ENCODE measurements around the gene TMEM100.

The TMEM100 gene

DNA sequence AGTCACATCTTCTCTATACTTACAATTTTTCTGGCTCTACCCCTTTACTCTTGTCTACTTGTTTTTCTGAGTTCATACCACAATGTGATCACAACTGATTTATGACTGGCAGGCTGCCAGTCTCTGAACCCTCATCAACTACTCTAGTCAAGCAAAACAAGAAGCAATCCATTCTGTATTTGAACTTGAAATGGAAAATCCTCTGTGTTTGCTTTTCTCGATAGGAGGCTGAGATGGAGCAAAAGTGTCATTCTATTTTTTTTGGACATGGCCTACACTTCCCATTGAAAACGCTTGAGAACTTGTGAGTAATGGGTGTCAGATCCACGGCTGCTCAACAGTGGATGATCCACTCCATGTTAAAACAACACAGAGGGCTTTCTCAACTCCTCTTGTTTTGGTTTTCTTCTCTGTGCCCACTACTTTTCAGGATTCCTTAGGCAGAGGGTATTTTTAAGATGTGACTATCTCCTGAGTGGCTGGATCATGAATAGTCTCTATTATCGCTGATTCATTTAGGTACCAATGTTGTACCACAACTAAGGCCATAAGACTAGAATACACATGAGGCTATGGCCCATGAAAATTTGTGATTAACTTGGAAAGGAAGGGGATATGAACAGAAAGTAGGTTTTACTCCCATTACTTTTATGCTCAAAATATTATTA, 11.7 kb downstream of the TMEM100 start:
- no peak for DNase-seq

DNA sequence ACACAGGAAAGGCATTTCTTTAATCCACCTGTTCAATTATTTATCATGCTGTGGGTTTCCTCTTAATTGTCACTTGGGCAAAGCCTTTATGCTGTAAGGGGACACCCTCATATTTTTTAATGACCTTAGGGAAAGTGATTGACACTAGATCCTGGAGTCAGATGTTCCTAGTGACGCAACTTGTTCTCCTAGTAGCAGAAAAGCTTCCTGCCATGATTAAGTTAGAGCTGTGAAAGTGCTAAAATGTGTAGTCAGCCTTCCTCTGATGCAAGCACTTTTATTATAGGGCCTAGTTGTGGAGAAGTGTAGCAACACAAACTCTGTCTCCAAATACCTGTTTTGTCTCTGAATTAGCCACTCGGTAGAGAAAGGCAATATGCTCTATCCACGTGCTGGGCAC, 12.3 kb downstream of the TMEM100 start:
- no peak for DNase-seq

DNA sequence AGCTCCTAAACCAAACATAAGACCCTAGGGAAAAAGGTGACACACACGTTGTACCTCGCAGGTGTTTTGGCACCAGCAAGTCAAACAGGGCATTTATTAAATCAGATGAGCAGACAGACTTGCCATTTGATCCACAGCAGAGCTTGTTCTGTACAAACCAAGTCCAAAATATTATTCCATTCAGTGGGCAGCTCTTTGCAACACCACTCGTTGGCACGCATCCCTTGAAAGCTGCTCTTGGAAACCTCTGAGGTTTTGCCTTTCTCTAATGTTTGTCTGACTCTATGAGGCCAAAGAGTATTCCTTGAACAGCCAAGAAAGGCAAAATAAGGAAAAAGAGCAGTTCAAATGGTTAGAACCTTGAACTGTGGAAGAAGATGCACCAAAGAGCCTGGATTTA, 12.7 kb downstream of the TMEM100 start:
- DNase-seq: no peak

DNA sequence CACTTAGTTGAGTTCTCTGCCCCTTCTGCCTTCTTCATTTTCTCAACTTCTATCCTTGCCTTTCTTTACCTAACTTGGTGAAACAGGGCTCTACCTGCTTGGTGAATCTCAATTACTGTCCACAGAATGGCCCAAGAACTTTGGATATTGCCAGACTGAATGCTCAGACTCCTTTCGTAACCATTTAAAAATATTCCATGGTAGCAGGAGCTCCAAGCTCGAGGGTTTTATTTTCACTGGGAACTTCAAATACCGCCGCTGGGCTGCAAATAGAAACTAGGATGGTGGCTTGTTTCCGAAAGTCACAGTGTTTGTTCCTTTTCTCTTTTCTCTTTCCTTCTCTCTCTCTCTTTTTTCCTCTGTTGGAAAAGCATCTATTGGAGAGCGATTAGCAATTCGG, 13.2 kb downstream of the TMEM100 start:
- no peak for DNase-seq

DNA sequence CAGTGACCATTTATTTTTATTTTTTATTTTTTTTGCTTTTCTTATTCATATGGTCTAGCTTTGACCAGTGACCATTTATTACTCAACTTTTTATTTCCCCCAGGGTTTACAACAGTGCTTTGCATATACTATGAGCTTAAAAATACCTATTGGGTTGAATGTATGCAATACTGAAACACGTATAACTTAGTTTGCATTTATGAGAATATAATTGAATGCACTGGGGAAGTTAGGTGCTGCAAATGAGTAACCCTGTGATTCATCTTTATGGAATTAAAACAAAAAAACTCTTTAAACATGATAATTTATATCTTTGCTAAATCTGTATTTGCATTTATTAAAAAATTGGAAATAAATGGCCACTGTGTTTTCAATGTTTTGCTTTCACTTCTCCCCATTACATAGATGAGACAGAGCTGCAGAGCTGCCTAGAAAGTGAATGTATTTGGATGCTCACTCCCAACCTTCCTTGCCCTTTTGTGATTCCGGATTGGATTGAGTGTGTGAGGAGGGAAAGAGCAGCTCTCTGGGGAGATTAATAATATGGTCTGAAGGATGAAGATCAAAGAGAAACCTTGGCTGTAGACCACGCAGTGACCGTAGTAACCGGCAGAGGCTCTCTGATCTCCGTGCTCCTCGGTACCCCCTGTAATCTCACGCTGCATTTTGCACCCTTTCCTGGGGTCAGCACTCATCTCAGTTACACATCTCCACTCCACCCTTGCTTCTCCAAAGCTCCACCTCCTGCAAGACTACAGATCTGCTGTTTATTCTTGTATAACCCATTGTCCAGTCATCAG, 14.3 kb downstream of the TMEM100 start:
- no peak for DNase-seq

DNA sequence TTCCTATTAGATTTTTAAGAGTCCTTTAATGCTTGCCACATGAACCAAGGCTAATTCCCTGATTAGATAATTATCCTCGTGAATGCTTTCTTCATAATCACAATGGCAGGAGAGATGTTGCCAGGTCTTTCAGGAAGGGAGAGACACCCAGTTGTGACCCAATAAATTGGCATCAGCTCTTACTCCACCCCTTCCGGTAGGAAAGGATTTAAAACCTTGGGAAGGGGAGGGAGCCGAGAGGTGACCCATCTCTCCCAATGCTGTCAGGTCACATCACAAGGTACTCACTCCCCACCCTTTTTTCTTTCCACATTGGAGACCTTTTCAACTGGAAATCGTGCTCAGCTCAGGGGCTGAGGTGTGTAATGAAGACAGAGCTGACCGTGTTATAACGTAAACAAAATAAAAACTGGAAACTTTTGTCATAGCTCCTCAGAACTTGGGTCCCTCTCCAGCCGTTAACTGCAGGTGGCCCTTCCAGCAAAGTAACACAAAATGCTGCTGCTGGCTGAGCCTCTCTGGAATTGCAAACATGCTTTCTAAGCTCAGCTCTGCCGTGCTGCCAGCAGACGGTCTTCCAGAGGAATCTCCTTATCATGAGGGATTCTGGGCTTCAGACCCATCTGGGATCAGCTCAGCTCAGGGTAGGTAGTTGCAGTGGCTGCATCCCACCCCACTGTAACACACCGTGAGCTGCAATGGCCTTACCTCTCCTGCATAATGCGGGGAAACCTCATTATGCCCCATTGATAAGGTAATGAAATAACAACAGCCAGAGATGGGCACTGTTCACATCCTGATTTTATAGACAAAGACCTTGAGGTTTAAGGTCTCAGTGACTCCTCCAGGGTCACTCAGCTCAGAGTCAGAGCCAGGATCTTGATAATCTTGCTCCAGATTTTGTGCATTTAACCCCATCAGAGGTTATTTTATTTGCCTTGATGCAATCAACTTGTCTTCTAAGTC, 15.6 kb downstream of the TMEM100 start:
- DNase-seq: no peak

DNA sequence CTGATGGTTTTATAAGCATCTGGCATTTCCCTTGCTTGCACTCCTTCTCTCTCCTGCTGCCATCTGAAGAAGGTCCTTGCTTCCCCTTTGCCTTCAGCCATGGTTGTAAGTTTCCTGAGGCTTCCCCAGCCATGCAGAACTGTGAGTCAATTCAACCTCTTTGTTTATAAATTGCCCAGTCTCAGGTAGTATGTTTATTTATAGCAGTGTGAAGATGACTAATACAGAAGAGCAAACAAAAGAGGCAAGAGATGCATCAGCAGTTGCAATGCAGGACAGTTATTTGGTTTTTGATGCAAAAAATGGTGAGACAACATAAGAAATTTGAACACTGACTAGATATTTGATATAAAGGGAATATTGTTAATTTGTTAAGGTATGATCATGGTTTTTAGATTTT, 16.8 kb downstream of the TMEM100 start:
- no peak for DNase-seq

DNA sequence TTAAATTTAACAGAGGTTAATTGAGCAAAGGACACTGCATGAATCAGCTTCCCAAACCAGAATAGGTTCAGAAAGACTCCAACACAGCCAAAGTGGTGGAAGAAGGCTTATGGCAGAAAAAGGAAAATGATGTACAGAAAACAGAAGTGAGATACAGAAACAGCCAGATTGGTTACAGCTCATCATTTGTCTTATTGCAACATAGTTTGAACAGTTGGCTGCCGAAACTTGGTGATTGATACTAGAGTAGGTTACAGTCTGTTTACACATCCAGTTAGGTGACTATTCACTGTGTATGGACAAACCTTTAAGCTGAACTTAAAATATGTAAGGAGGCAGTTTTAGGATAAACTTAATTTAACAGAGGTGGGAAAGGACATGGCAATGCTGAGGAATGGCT, 18.3 kb downstream of the TMEM100 start:
- DNase-seq: no peak

DNA sequence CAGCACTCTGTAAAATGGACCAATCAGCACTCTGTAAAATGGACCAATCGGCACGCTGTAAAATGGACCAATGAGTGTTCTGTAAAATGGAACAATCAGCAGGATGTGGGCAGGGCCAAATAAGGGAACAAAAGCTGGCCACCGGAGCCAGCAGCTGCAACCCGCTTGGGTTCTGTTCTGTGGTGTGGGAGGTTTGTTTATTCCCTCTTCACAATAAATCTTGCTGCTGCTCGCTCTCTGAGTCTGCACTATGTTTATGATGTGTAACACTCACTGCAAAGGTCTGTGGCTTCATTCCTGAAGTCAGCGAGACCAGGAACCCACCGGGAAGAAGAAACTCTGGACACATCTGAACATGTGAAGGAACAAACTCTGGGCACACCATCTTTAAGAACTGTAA, 20.5 kb downstream of the TMEM100 start:
- no peak for DNase-seq

DNA sequence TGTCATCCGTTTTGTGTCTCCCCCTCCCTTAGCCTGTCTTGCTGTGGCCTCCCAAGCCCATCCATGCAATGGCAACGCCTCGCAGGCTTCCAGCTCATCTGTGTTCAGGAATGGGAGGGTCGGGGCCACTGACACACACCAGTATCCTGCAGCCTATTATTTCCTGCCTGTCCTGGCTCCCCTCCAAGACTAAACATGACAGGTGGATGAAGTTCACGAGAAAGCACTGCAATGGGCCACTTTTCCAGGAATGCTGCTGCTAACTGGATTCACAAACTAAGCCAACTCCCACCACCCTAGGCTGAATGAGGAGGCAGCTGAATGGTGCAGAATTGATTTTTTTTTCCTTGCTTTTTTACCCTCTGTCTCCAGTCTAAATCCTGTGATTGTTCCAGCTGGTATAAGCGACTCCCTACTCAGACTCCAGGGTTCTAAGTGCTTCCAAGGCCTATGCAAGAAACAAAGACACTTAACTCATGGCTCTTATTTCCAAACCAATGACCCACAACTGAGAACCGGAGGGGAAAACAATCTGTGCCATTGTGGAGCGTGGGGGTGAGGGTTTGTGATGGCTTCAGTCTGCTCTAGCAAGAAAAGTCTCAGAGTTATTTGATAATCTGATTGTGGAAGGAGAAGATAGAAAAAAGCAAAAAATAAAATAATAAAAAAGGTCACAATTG, 23.3 kb downstream of the TMEM100 start:
- DNase-seq: no peak

DNA sequence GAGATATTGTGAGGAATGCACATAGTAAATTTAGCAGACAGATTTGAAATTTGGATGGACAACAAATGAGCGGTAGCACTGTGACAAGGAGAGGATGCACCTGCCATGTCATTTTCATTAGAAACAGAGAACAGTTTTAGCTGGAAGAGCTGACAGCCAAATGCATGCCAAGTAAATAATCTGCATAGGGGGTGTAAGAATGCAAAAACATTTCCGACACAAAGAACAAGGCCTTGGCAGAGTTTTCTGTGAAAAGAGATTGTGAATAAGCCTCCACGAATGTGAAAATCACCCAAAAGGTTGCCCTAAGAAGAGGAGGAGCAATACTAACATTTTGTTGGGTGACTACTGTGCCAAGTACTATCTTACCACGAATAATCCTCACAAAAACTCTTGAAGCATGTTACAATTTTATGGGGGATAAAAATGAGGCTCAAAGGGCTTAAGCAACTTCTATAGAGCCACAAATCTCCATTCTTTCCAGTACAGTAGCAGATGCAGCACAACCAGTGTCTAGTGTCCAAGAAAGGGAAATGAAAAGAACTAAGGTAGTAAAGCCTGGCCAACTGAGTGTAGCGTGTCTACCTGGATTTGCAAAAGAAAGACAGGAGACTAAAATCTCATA, 28.3 kb downstream of the TMEM100 start:
- no peak for DNase-seq

DNA sequence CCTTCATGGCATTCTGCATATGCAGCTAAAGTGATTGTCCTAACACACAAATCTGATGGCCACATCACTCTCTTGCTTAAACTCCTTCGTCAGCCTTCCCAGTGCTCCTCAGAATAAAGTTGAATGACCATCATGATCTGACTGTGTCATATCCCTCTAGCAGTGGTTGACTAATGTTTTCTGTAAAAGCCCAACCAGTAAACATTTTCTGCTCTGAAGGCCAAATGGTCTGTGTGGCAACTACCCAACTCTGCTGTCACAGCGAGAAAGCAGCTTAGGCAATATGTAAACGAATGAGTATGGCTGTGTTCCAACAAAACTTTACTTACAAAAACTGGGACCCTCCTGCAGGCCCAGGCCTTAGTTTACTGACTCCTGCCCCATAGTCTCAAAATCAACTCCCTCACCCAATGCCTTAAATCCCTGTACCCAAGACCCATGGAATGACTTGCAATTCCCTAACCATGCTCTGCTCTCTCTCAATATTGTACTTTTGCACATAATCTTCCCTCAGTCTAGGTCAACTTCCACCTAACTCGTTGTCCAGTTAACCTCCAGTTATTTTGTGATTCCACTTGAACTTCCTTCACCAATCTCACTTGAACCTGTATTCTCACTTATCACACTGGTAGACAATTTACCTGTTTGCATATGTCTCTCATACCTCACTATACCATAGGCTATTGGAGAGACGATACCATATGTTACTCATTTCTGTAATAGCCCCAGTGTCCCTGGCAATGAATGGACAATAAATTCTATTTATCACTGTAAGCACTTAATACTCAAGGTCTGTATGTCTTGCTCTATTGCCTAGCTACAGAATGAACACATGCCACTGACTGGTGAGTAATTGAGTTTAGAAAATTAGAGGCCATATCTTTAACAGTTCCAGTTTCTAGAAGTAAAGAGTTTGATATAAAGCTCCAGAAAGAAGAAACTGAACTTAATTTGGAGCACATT, 29.1 kb downstream of the TMEM100 start:
- DNase-seq: no peak

DNA sequence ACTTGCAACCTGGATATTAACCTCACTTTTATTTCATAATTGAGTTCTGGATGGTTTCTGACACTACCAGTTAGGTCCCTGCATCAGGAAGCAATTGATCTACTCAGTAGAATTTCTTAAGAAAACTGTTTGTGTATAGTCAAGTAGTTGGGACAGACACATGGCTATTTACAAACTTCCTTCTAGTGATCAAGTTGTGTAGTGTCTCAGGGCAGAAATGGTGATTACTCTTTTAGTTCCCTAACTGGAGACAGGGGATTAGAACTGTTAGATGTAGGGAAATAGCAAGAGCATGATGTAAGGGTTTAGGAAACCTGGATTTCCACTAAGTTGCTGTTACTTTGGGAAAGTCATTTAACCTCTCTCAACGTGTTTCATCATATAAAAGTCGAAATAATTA, 30.4 kb downstream of the TMEM100 start:
- DNase-seq: no peak

DNA sequence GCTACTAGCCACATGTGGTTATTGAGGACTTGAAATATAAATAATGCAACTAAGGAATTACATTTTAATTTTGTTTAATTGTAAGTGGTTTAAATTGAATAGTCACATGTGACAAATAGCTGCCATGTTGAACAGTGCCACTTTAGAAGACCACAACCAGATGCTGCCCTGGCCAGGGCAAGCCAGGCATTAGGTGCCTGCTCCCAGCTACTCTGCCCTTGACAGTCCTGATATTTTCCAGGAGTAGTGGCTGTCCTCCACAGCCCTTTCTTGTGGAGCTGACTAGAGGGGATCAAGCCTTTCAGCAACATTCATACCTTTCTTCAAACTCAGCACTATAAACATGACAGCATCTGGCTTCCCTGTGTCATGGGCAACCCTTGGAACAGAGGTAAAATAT, 31.0 kb downstream of the TMEM100 start:
- no peak for DNase-seq

DNA sequence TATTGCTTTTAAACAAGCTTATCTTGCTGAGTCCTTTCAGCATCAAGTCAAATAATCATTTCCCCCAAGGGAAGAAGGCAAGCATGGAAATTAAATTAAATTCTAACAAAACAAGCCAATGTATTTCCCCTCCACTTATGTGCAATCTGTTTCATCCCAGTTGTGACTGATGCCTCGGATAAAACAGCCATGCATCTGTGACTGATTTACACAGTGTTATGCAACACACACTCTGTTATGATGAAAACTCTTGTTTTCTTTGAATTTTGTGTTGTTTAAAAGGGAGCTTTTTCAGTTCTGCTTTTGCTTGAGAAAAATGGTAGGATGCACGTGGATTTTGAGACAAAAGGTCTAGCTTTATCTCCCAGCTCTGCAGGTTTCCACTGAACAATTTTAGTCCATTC, 32.6 kb downstream of the TMEM100 start:
- DNase-seq: no peak

DNA sequence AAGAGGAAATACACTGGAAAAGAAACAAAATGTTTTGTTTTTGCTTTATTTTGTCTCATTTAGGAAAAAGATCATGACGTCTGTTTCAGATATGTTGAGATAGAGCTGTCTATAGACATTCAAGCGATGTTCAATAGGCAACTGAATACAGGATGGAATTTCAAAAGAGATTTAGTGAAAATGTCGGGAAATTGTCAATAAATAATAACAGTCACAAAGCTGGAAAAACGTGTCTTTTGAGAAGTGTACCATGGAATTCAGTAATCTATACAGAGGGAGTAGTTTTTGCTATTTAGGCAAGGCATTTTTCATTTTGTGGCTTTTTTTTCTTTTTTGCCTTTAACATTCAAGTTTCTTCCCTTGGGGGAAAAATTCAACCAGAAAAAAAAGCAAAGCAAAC, 33.0 kb downstream of the TMEM100 start:
- no peak for DNase-seq

DNA sequence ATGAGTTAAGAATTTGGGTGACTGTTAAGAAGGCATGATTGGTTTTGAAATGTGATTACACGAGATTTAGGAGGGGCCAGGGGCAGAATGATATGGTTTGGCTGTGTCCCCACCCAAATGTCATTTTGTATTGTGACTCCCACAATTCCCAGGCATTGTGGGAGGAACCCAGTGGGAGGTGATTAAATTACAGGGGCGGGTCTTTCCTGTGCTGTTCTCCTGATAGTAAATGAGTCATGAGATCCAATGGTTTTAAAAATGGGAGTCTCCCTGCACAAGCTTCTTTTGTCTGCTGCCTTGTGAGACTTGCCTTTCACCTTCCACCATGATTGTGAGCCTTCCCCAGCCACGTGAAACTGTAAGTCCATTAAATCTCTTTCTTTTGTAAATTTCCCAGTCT, 34.6 kb downstream of the TMEM100 start:
- DNase-seq: no peak

DNA sequence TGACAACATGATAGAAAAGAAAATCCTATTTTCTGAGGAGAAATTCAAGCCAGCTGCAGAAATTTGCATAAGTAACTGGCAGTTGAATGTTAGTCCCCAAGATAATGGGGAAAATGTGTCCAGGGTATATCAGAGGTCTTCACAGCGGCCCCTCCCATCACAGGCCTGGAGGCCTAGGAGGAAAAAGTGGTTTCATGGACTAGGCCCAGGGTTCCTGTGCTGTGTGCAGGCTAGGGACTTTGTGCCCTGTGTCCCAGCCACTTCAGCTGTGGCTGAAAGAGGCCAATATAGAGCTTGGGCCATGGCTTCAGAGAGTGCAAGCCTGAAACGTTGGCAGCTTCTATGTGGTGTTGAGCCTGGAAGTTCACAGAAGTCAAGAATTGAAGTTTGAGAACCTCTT, 35.6 kb downstream of the TMEM100 start:
- DNase-seq: no peak

DNA sequence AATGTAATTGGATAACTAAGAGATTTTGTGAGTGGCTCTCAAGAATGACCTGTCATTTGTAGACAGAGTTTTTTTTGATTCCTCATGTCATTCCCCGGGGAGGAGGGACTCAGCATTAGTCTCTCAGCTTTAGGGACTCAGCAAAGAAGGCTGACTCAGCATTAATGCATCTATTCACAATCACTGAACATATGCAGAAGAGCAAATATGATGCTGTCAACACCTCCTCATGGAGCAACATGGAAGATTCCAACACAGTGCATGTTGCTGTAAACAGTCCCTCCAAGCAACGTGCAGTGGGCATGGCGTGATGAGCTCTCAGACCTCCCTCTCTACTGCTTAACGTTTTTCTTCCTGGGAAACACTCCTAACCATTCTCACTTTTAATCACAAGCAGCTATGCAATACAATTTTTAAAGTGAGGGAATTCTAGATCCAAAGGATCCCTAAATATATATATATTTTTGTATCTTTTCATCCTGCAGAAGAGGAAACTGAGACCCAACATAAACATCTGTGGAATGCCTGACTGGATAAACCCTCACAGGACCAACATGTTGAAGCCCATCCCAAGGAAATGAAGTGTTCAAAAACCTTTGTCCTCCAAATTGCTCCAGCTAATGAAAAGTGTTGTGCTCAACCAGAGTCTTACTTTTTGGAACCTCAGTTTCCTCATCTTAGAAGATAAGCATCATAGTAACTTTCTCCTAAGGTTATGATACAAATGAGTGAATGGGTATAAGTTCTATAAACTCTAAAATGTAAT, 38.9 kb downstream of the TMEM100 start:
- no peak for DNase-seq

DNA sequence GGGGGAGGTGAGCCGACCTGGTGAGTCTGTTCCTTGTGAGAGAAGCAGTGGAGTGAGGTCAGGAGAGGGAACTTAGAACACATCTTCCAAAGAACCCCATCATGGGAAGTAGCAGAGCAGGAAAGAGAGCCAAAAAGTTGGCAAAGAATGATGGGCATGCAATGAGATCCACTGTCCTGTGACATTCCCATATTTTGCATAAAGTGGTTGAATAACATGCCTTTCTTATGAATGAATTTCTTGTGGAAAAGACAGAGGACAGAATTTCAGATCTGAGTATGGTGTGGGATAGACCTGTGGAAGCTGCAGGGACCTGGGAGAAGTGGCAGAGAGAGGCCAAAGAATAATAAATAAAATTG, 41.3 kb downstream of the TMEM100 start:
- DNase-seq: no peak
